ENCODE data around the gene METTL26. TPM values are rescaled to one million over a fixed set of nuclear protein-coding genes. Genes with fewer than 3 reads are reported as not detected.

METTL26 gene
- total RNA-seq, 1 experiment from 2014 or later: 115 TPM

GRCh38 chr16:654034-654433 is 17.9 kb upstream of the METTL26 start (continued):
- no peak for TF ChIP-seq ZNF396 (CRISPR knock-in tag; IDR thresholded peaks at IDR 0.05; ENCODE audit: borderline replicate concordance)
- TF ChIP-seq ATF2 (CRISPR knock-in tag; IDR thresholded peaks at IDR 0.05; ENCODE audit: borderline replicate concordance, low read depth): no peak
- no peak for TF ChIP-seq IRF2 (CRISPR knock-in tag; IDR thresholded peaks at IDR 0.05; ENCODE audit: borderline replicate concordance, low read depth)
- no peak for TF ChIP-seq ZSCAN18 (CRISPR knock-in tag; IDR thresholded peaks at IDR 0.05)

GRCh38 chr16:652454-653305 is 16.6 kb upstream of the METTL26 start:
- DNase-seq (ENCODE audit: low spot score) (no peak), ATAC-seq (no peak)
- no peak overlapping the region for H3K4me3 Mint-ChIP-seq
- no peak for TF ChIP-seq IRF1 (CRISPR knock-in tag; IDR thresholded peaks at IDR 0.05)
- no peak for TF ChIP-seq CDX4 (CRISPR knock-in tag; IDR thresholded peaks at IDR 0.05; ENCODE audit: borderline replicate concordance)
- no peak for TF ChIP-seq MXD4 (CRISPR knock-in tag; IDR thresholded peaks at IDR 0.05; ENCODE audit: borderline replicate concordance)
- no peak for TF ChIP-seq FOXP4 (CRISPR knock-in tag; IDR thresholded peaks at IDR 0.05)
- TF ChIP-seq ZMAT4 (CRISPR knock-in tag; IDR thresholded peaks at IDR 0.05): no peak
- TF ChIP-seq HMGXB4 (CRISPR knock-in tag; IDR thresholded peaks at IDR 0.05): no peak
- TF ChIP-seq NFATC4 (CRISPR knock-in tag; IDR thresholded peaks at IDR 0.05): no peak
- TF ChIP-seq SOX15 (CRISPR knock-in tag; IDR thresholded peaks at IDR 0.05): no peak
- no peak for TF ChIP-seq ZNF138 (CRISPR knock-in tag; conservative IDR thresholded peaks at IDR 0.05)
- TF ChIP-seq FOXJ3 (CRISPR knock-in tag; IDR thresholded peaks at IDR 0.05; ENCODE audit: borderline replicate concordance): no peak
- ChIA-PET CTCF (interaction anchor here (1.0 to 6.4 kb wide), 3 partner anchors 7 to 34 kb away, joined by 3 to 54 read pairs (median 3); no protein-coding TSS in a partner anchor), POLR2A (interaction anchor here (0.7 to 1.0 kb wide), 2 partner anchors 14 to 67 kb away, joined by 3 read pairs; no protein-coding TSS in a partner anchor)
- no peaks in the 10 kb centered on the region for H3K36me3 Mint-ChIP-seq
- H3K9me3 Mint-ChIP-seq: no peaks in the 10 kb centered on the region
- 0 out of 2 replicates have a peak, but pooled peaks cover 2% of the 10 kb centered on the region for H3K4me1 Mint-ChIP-seq
- H3K27me3 Mint-ChIP-seq (ENCODE audit: low read depth): no peaks in the 10 kb centered on the region
- H3K27ac Mint-ChIP-seq: no peak overlapping the region

All from WTC11 (cell line).